Measurements from ENCODE around the gene YIPF3. TPM values are rescaled to one million over a fixed set of nuclear protein-coding genes. Genes with fewer than 3 reads are reported as not detected.

YIPF3 gene
- total and polyA plus RNA-seq, 10 of the 15 experiments (the other 5 are each of a cell fraction or from before 2014, with no cell fraction given): 20.5 to 88.8 (median 44.7) TPM

DNA sequence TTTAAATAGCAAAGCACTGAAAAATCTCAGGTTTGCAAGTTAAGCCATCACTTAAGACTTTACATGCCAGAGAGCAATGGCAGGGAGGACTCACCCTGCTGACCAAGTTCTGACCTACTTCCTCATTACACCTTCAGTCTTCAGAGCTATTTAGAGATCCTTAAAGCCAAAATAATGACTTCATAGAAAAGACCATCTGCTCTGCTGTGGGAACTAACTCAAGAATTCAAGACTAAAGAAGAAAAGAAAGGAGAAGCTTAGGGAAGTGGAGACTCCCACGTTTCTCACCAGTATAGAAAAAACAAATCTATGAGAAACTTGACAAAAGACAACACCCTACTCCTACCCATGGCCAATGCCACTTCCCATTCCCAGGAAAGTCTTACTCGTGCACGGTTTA, 30.5 kb upstream of the YIPF3 start:
- FAIRE-seq (peak; percentile 7), ATAC-seq (peak; percentile 53; the same call in 2 of the 3 replicates), DNase-seq (ENCODE audit: low read depth, low spot score) (no peak)
- intact Hi-C loops (cut with micrococcal nuclease; ENCODE audit: unreplicated experiment) (no loop called here), in situ Hi-C loops (cut with MboI) (no loop called here)
- BruUV-seq (replicated peaks): no TSS peak
- H3K4me1 ChIP-seq (ENCODE audit: control insufficient read depth, insufficient read depth, low read length): peaks cover 3% of the 10 kb centered on the region; the same call in 1 of the 2 replicates
- peaks cover 8 to 42% of the 10 kb centered on the region in 2 experiments for H3K36me3 ChIP-seq (ENCODE audit: control insufficient read depth in 2 of 2, insufficient read depth in 2 of 2, low read length in 1 of 2)
- H4K20me1 ChIP-seq (ENCODE audit: control insufficient read depth, insufficient read depth): peaks cover 4% of the 10 kb centered on the region; the same call in 1 of the 2 replicates
- CTCF ChIA-PET: interaction anchor here (0.6 to 2.7 kb wide), 3 partner anchors 25 to 91 kb away, joined by 3 to 8 read pairs (median 5); no protein-coding TSS in a partner anchor
- H3K4me3 ChIP-seq: no peak overlapping the region
- SMC1A ChIA-PET (ENCODE audit: uncharacterized antibody, unreplicated experiment): interaction anchor here (0.5 to 1.4 kb wide), 7 partner anchors 25 to 267 kb away, joined by 3 read pairs; no protein-coding TSS in a partner anchor
- H3K9me3 ChIP-seq (replicated peaks; ENCODE audit: control insufficient read depth, insufficient read depth, low read length): no peaks in the 10 kb centered on the region
- H3K27ac ChIP-seq (ENCODE audit: control insufficient read depth, insufficient read depth): no peak overlapping the region
- 67% methylated on average over 3 of the region's 3 CpGs for WGBS (ENCODE audit: insufficient coverage, insufficient replicate concordance, low lambda C conversion rate, missing lambda C conversion rate)
- TF ChIP-seq, protein P1, sequence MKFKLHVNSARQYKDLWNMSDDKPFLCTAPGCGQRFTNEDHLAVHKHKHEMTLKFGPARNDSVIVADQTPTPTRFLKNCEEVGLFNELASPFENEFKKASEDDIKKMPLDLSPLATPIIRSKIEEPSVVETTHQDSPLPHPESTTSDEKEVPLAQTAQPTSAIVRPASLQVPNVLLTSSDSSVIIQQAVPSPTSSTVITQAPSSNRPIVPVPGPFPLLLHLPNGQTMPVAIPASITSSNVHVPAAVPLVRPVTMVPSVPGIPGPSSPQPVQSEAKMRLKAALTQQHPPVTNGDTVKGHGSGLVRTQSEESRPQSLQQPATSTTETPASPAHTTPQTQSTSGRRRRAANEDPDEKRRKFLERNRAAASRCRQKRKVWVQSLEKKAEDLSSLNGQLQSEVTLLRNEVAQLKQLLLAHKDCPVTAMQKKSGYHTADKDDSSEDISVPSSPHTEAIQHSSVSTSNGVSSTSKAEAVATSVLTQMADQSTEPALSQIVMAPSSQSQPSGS (IDR thresholded peaks at IDR 0.05; ENCODE audit: low read length): peak; percentile 56; the same call in 1 of the 2 replicates
- peak; percentile 46 to 47; a peak in 2 of 4 replicates for TF ChIP-seq IKZF2 (IDR thresholded peaks at IDR 0.05)
- peak; percentile 52 for TF ChIP-seq IKZF1 (conservative IDR thresholded peaks at IDR 0.05)
- TF ChIP-seq ATF7 (IDR thresholded peaks at IDR 0.05; ENCODE audit: low read depth): peak; percentile 81
- 0 out of 2 replicates have a peak, but pooled peaks have one; percentile 17 for TF ChIP-seq DPF2 (IDR thresholded peaks at IDR 0.05)
- TF ChIP-seq CREB1 (IDR thresholded peaks at IDR 0.05; ENCODE audit: low read depth): peak; percentile 39; the same call in 1 of the 2 replicates
- TF ChIP-seq, protein P2, sequence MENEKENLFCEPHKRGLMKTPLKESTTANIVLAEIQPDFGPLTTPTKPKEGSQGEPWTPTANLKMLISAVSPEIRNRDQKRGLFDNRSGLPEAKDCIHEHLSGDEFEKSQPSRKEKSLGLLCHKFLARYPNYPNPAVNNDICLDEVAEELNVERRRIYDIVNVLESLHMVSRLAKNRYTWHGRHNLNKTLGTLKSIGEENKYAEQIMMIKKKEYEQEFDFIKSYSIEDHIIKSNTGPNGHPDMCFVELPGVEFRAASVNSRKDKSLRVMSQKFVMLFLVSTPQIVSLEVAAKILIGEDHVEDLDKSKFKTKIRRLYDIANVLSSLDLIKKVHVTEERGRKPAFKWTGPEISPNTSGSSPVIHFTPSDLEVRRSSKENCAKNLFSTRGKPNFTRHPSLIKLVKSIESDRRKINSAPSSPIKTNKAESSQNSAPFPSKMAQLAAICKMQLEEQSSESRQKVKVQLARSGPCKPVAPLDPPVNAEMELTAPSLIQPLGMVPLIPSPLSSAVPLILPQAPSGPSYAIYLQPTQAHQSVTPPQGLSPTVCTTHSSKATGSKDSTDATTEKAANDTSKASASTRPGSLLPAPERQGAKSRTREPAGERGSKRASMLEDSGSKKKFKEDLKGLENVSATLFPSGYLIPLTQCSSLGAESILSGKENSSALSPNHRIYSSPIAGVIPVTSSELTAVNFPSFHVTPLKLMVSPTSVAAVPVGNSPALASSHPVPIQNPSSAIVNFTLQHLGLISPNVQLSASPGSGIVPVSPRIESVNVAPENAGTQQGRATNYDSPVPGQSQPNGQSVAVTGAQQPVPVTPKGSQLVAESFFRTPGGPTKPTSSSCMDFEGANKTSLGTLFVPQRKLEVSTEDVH (IDR thresholded peaks at IDR 0.05; ENCODE audit: low read depth, partially characterized antibody): no peak
- peak; percentile 76 for TF ChIP-seq MEF2B (IDR thresholded peaks at IDR 0.05; ENCODE audit: partially characterized antibody, poor library complexity, severe bottlenecking)
- no peak for TF ChIP-seq RFX5 (IDR thresholded peaks at IDR 0.05; ENCODE audit: low read depth, low read length)
- peak; percentile 38; the same call in 1 of the 2 replicates for TF ChIP-seq MEF2A (IDR thresholded peaks at IDR 0.05; ENCODE audit: insufficient read depth, low read depth, low read length)
- H2AFZ ChIP-seq (ENCODE audit: control insufficient read depth, low read depth, low read length): no peak overlapping the region
- H3K9ac ChIP-seq (ENCODE audit: control insufficient read depth, insufficient read depth, low read length): no peak overlapping the region
- no peaks in the 10 kb centered on the region for H3K79me2 ChIP-seq (ENCODE audit: control insufficient read depth, insufficient read depth, low read length)
- H3K27me3 ChIP-seq (replicated peaks in 1 of 2; ENCODE audit: control insufficient read depth in 2 of 2, insufficient read depth in 2 of 2, low read length in 1 of 2): no peaks in the 10 kb centered on the region
- no peak overlapping the region for H3K4me2 ChIP-seq (ENCODE audit: control insufficient read depth, insufficient read depth)
- RAD21 ChIA-PET (ENCODE audit: unreplicated experiment): interaction anchor here (0.6 to 2.5 kb wide), 3 partner anchors 15 to 163 kb away, joined by 3 to 6 read pairs (median 4); no protein-coding TSS in a partner anchor
- POLR2A ChIA-PET: interaction anchor here (0.6 to 1.3 kb wide), 2 partner anchors 9 to 61 kb away, joined by 3 read pairs; no protein-coding TSS in a partner anchor

Measured in GM12878 (cell line).